Measurements from ENCODE around the gene COL5A1. TPM values are rescaled to one million over a fixed set of nuclear protein-coding genes. Genes with fewer than 3 reads are reported as not detected.

The COL5A1 gene
- 10 to 100 TPM; 13.3 to 55.0 (median 27.0) TPM for total RNA-seq

- no peak for TF ChIP-seq CTCF (IDR thresholded peaks at IDR 0.05)
- peak; percentile 82 for ATAC-seq (ENCODE audit: low FRiP score)
Measured at GRCh38 chr9:134641173-134641989, at the start of gene COL5A1. Gene COL5A1, plus strand, starts transcription at chr9:134641803. Its CDS starts 385 bp downstream, at chr9:134642188.

GRCh38 chr9:134592018-134592818 is 49.4 kb upstream of the COL5A1 start:
- TF ChIP-seq CTCF (IDR thresholded peaks at IDR 0.05), result no peak
- ATAC-seq (ENCODE audit: low FRiP score) (peak; percentile 29), DNase-seq (ENCODE audit: low spot score) (no peak)

More at GRCh38 chr9:134641173-134641989, at the start of gene COL5A1:
- no peak for DNase-seq (ENCODE audit: low spot score)

GRCh38 chr9:134592819-134593200 is 48.8 kb upstream of the COL5A1 start:
- ATAC-seq (ENCODE audit: low FRiP score), result no peak
- no peak for TF ChIP-seq CTCF (IDR thresholded peaks at IDR 0.05)
- no peak for DNase-seq (ENCODE audit: low spot score)

- DNase-seq (ENCODE audit: low spot score), result no peak
- no peak for TF ChIP-seq CTCF (IDR thresholded peaks at IDR 0.05)
- no peak for ATAC-seq (ENCODE audit: low FRiP score)
Measured at GRCh38 chr9:134593286-134594077, 48.1 kb upstream of the COL5A1 start.

- DNase-seq (ENCODE audit: low spot score) (no peak), ATAC-seq (ENCODE audit: low FRiP score) (no peak)
- no peak for TF ChIP-seq CTCF (IDR thresholded peaks at IDR 0.05)
Measured at GRCh38 chr9:134594078-134594941, 47.3 kb upstream of the COL5A1 start.

- TF ChIP-seq CTCF (IDR thresholded peaks at IDR 0.05), result no peak
- ATAC-seq (ENCODE audit: low FRiP score), result no peak
- no peak for DNase-seq (ENCODE audit: low spot score)
Measured at GRCh38 chr9:134595014-134595413, 46.6 kb upstream of the COL5A1 start.
